Lower lobe of right lung (tissue), 2 donors: ENCODE data around the gene AIP. TPM values are rescaled to one million over a fixed set of nuclear protein-coding genes. Genes with fewer than 3 reads are reported as not detected.

Experiments
- ATAC-seq, 2 donors: fragments of 200-7000 bp; cut with Tn5 transposase; one replicate each; pipeline ENCODE4 v1.9.1; 2020 to 2022; ENCODE audit warnings: mild to moderate bottlenecking in 2 of 2, moderate library complexity in 2 of 2
- DNase-seq: peaks from one replicate; pipeline ENCODE4 v3.0.0-alpha.2; 2020
- H3K27ac ChIP-seq: fragments of 200-600 bp; one replicate; pipeline ENCODE4 v1.8.0; 2022
- H3K27me3 ChIP-seq: fragments of 200-600 bp; one replicate; pipeline ENCODE4 v1.8.0; 2022; ENCODE audit warnings: low read depth
- H3K36me3 ChIP-seq: fragments of 200-600 bp; one replicate; pipeline ENCODE4 v1.8.0; 2022; ENCODE audit warnings: mild to moderate bottlenecking
- H3K4me1 ChIP-seq: fragments of 200-600 bp; one replicate; pipeline ENCODE4 v1.8.0; 2022
- H3K4me3 ChIP-seq: fragments of 200-600 bp; one replicate; pipeline ENCODE4 v1.8.0; 2022; ENCODE audit warnings: mild to moderate bottlenecking
- H3K9me3 ChIP-seq: fragments of 200-600 bp; one replicate; pipeline ENCODE4 v1.8.0; 2022
- CTCF ChIP-seq: fragments of 200-600 bp; IDR thresholded peaks from one replicate; pipeline ENCODE4 v1.8.0; 2022; ENCODE audit warnings: antibody characterized with exemption, mild to moderate bottlenecking
- intact Hi-C: fragments of 100-400 bp; cut with DNase I; formaldehyde crosslinking; loops from one replicate; pipeline ENCODE4 v1.11.0; 2022
- total RNA-seq: library from RNA; stranded (reverse); fragmentation: NEBNext Ultra II Directional; extraction: Animal tissue kit (Norgen Biotek cat#: 25700); gene quantifications from one replicate; pipeline ENCODE4 v1.2.1, GENCODE V29; 2021
- donor health status: DM: no; HTN: yes; CAD: no; lungs with severe emphysema.

Gene AIP
- total RNA-seq, 1 donor from 2014 or later = 85.2 TPM

GRCh38 chr11:67492801-67493547 lies 10.1 kb downstream of the AIP start:
- intact Hi-C loops = no loop called here
- Histone ChIP-seq H3K4me3 (no peak overlapping the region), H3K27me3 (no peaks in the 10 kb centered on the region), H3K4me1 (no peaks in the 10 kb centered on the region), H3K36me3 (peaks cover 91% of the 10 kb centered on the region), H3K27ac (no peak overlapping the region), H3K9me3 (no peaks in the 10 kb centered on the region)
- ATAC-seq (no peak), DNase-seq (no peak)
- no peak for TF ChIP-seq CTCF

GRCh38 chr11:67493548-67494370 lies 10.9 kb downstream of the AIP start:
- Histone ChIP-seq H3K4me1 (no peaks in the 10 kb centered on the region), H3K27me3 (no peaks in the 10 kb centered on the region), H3K4me3 (no peak overlapping the region), H3K27ac (no peak overlapping the region), H3K9me3 (no peaks in the 10 kb centered on the region), H3K36me3 (peaks cover 95% of the 10 kb centered on the region)
- no peak for TF ChIP-seq CTCF
- DNase-seq (no peak), ATAC-seq (no peak)
- intact Hi-C loops = no loop called here

GRCh38 chr11:67494371-67495233 lies 11.8 kb downstream of the AIP start:
- ATAC-seq = no peak
- Histone ChIP-seq H3K27me3 (no peaks in the 10 kb centered on the region), H3K4me1 (no peaks in the 10 kb centered on the region), H3K27ac (no peak overlapping the region), H3K4me3 (no peak overlapping the region), H3K36me3 (peaks cover 92% of the 10 kb centered on the region), H3K9me3 (no peaks in the 10 kb centered on the region)
- DNase-seq = no peak
- intact Hi-C loops = no loop called here
- no peak for TF ChIP-seq CTCF

- Histone ChIP-seq H3K4me1 (no peaks in the 10 kb centered on the region), H3K36me3 (peaks cover 91% of the 10 kb centered on the region), H3K4me3 (no peak overlapping the region), H3K9me3 (no peaks in the 10 kb centered on the region), H3K27ac (no peak overlapping the region), H3K27me3 (no peaks in the 10 kb centered on the region)
- ATAC-seq = no peak
- no peak for TF ChIP-seq CTCF
- no peak for DNase-seq
- intact Hi-C loops = no loop called here
Observed at GRCh38 chr11:67495234-67496005, 12.6 kb downstream of the AIP start.

- no peaks in the 10 kb centered on the region for H3K9me3 ChIP-seq
- H3K4me1 ChIP-seq = no peaks in the 10 kb centered on the region
- no peaks in the 10 kb centered on the region for H3K27me3 ChIP-seq
- TF ChIP-seq CTCF = no peak
- DNase-seq = no peak
- H3K27ac ChIP-seq = no peak overlapping the region
- intact Hi-C loops = no loop called here
- peaks cover 84% of the 10 kb centered on the region for H3K36me3 ChIP-seq
- ATAC-seq = no peak
- H3K4me3 ChIP-seq = no peak overlapping the region
Observed at GRCh38 chr11:67496113-67496512, 13.3 kb downstream of the AIP start.
